Measurements from ENCODE around the gene PARN.

DNA sequence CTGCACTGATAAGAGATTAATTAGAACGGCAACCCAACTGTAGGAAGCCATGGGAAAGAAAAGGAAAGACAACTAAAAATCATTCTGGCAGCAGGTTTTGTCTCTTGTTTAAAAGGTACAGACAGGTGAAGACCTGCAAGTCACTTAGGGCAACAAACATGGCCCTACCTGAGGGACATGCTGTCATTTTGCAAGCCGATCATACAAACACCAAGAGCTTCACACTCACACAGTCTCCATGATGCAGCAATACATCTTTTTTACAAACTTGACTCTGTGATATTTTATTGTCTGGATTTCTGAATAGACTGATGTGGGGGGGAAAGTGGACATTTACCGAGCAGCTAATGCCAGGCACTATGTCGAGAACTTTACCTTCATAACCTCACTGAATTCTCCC is 101.8 kb downstream of the PARN start:
- TF ChIP-seq, protein P1, sequence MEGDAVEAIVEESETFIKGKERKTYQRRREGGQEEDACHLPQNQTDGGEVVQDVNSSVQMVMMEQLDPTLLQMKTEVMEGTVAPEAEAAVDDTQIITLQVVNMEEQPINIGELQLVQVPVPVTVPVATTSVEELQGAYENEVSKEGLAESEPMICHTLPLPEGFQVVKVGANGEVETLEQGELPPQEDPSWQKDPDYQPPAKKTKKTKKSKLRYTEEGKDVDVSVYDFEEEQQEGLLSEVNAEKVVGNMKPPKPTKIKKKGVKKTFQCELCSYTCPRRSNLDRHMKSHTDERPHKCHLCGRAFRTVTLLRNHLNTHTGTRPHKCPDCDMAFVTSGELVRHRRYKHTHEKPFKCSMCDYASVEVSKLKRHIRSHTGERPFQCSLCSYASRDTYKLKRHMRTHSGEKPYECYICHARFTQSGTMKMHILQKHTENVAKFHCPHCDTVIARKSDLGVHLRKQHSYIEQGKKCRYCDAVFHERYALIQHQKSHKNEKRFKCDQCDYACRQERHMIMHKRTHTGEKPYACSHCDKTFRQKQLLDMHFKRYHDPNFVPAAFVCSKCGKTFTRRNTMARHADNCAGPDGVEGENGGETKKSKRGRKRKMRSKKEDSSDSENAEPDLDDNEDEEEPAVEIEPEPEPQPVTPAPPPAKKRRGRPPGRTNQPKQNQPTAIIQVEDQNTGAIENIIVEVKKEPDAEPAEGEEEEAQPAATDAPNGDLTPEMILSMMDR (IDR thresholded peaks at IDR 0.05): no peak
- TF ChIP-seq POLR2A (IDR thresholded peaks at IDR 0.05) (no peak), POLR2AphosphoS5 (IDR thresholded peaks at IDR 0.05) (no peak)

Measured in sigmoid colon (tissue), 4 donors.